GM18498 (cell line): ENCODE data around the gene NSUN3.

Source experiments
- ATAC-seq: cut with Tn5 transposase; IDR thresholded peaks from one replicate; pipeline ENCODE4 v1.9.1; 2021; ENCODE audit warnings: mild to moderate bottlenecking, moderate library complexity; ENCODE audit not compliant: unreplicated experiment

The NSUN3 gene

DNA sequence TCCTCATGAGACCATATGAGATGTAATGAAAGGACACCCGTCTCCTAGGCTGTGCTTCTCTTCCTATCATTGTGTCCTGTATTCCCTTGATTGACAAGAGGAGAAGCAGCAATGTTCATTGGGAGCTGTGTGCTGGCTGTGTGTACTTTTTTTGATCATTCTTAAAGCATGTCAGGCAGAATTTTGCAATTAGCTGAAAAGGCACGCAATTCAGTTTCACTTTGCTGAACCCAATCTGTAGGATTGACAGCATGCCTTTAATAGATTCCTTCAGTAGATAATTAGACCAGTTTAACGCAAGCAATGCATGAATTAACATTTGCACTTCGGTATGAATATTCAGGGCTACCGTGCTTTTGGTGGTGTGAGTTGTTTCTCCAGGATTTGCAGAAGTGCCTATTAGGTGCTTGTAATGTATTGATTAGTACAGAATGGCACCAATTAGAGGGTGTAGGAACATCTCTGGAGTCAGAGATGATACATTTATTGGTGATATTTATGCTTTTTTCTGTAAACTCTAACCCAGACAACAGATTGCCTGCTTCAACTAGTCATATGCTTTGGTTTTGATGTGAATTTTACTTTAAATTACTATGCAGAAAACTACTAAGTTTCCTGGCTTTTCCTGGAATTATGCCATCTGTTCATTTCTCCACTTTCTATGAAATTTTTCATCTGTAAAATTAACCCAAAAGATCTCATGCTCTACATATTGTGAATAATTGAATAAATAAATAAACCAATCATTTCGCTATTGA is 114.3 kb downstream of the NSUN3 start:
- ATAC-seq = no peak
